K562 (cell line): ENCODE results near the gene NPTXR. TPM values are rescaled to one million over a fixed set of nuclear protein-coding genes. Genes with fewer than 3 reads are reported as not detected.

Source experiments
- BRF2 ChIP-seq: IDR thresholded peaks from 3 replicates; pipeline ENCODE4 v1.6.1; 2011; ENCODE audit warnings: borderline replicate concordance, mild to moderate bottlenecking; ENCODE audit not compliant: insufficient read length, insufficient read depth
- CUX1 ChIP-seq: fragments of 200-800 bp; sonication (Bioruptor generic); IDR thresholded peaks from 2 replicates; pipeline ENCODE4 v1.6.1; 2016; ENCODE audit warnings: missing genetic modification characterization, missing compliant biosample characterization
- ELF4 ChIP-seq: fragments of 450-650 bp; formaldehyde crosslinking; IDR thresholded peaks from 2 replicates; pipeline ENCODE4 v1.4.0; 2022; ENCODE audit warnings: missing genetic modification characterization
- ERF ChIP-seq: fragments of 450-650 bp; formaldehyde crosslinking; IDR thresholded peaks from 2 replicates; pipeline ENCODE4 v1.4.0; 2020; ENCODE audit warnings: mild to moderate bottlenecking, mixed read lengths
- GTF2F1 ChIP-seq: IDR thresholded peaks from 2 replicates; pipeline ENCODE4 v1.6.1; 2011; ENCODE audit warnings: low read depth, low read length, improper control_type of control experiment
- KLF16 ChIP-seq: IDR thresholded peaks from 2 replicates; pipeline ENCODE4 v1.6.1; 2016; ENCODE audit warnings: antibody characterized with exemption
- LEF1 ChIP-seq: fragments of 450-650 bp; IDR thresholded peaks from 2 replicates; pipeline ENCODE4 v1.6.1; 2016; ENCODE audit warnings: mild to moderate bottlenecking
- OTX1 ChIP-seq: fragments of 450-650 bp; formaldehyde crosslinking; IDR thresholded peaks from 2 replicates; pipeline ENCODE4 v1.4.0; 2022; ENCODE audit warnings: mild to moderate bottlenecking
- PKNOX1 ChIP-seq: fragments of 450-650 bp; IDR thresholded peaks from 2 replicates; pipeline ENCODE4 v1.6.1; 2016
- POLR3G ChIP-seq: IDR thresholded peaks from 2 replicates; pipeline ENCODE4 v1.6.1; 2011; ENCODE audit not compliant: insufficient read length, insufficient replicate concordance; ENCODE audit errors: extremely low read depth
- PTRF ChIP-seq: fragments of 450-650 bp; IDR thresholded peaks from 2 replicates; pipeline ENCODE4 v1.6.1; 2016; ENCODE audit warnings: mild to moderate bottlenecking, missing genetic modification characterization, missing compliant biosample characterization
- RCOR1 ChIP-seq, 2 experiments: IDR thresholded peaks; 2 replicates each; pipeline ENCODE4 v1.6.1; 2012; ENCODE audit warnings: low read depth in 2 of 2, low read length in 2 of 2, borderline replicate concordance in 1 of 2, improper control_type of control experiment in 1 of 2
- SP1 ChIP-seq: sonication (generic); formaldehyde crosslinking; IDR thresholded peaks from 2 replicates; pipeline ENCODE4 v1.8.1; 2022; ENCODE audit warnings: mild to moderate bottlenecking, missing genetic modification reagents
- STAG1 ChIP-seq: sonication (generic); formaldehyde crosslinking; IDR thresholded peaks from 2 replicates; pipeline ENCODE4 v1.5.0; 2020; ENCODE audit warnings: missing genetic modification reagents, borderline replicate concordance
- THRB ChIP-seq: fragments of 450-650 bp; formaldehyde crosslinking; conservative IDR thresholded peaks from 2 replicates; pipeline ENCODE4 v1.4.0; 2022; ENCODE audit warnings: mild to moderate bottlenecking, missing genetic modification characterization
- USF2 ChIP-seq: sonication (generic); formaldehyde crosslinking; IDR thresholded peaks from 2 replicates; pipeline ENCODE4 v1.5.0; 2020; ENCODE audit warnings: missing genetic modification reagents
- ZBTB5 ChIP-seq: fragments of 450-650 bp; IDR thresholded peaks from 2 replicates; pipeline ENCODE4 v1.6.1; 2017; ENCODE audit warnings: antibody characterized with exemption
- ZNF695 ChIP-seq: fragments of 450-650 bp; formaldehyde crosslinking; IDR thresholded peaks from 2 replicates; pipeline ENCODE4 v1.4.0; 2020; ENCODE audit warnings: mild to moderate bottlenecking, moderate library complexity
- polyA plus RNA-seq, 8 experiments: library from polyadenylated mRNA; depleted of rRNA in 4 of 8; stranded (reverse) in 5 of 8; unstranded in 3 of 8; fragments of >200 nt; fragmentation: Nextera tagmentation in 2 of 8; fragmentation: Illumina TruSeq in 1 of 8; extraction: Ambion mirVana in 2 of 8; extraction: Trizol in 1 of 8; gene quantifications; 2 replicates each; pipeline versions ENCODE4 v1.2.1 to v1.2.3, GENCODE V29; 2011 to 2014; ENCODE audit warnings: inconsistent platforms in 1 of 8, missing spikeins in 1 of 8
- total RNA-seq, 7 experiments: library from RNA; depleted of rRNA in 6 of 7; stranded (reverse); fragments of >200 nt in 6 of 7; fragmentation: Illumina TruSeq in 2 of 7; extraction: Trizol in 2 of 7; gene quantifications; 2 replicates each; pipeline versions ENCODE4 v1.2.1 to v1.2.3, GENCODE V29; 2011 to 2021; ENCODE audit warnings: low replicate concordance in 1 of 7

Gene NPTXR
- total and polyA plus RNA-seq, 9 of the 15 experiments (the other 6 are each of a cell fraction or from before 2014, with no cell fraction given): 0.01 to 3.1 (median 1.1) TPM

- TF ChIP-seq ZBTB5 (no peak), BRF2 (no peak), THRB (no peak), GTF2F1 (no peak), ERF (CRISPR knock-in tag) (no peak), ELF4 (CRISPR knock-in tag) (no peak), PKNOX1 (0 out of 2 replicates have a peak, but pooled peaks have one; percentile 9), LEF1 (no peak), PTRF (tag) (no peak), USF2 (CRISPR knock-in tag) (no peak), KLF16 (no peak), CUX1 (CRISPR knock-in tag) (no peak), RCOR1 (IDR thresholded peaks at IDR 0.05; ENCODE audit: borderline replicate concordance in 1 of 2, low read depth in 2 of 2, low read length in 2 of 2) (peak in 1 of 2 experiments; percentile 47; a peak in 2 of 4 replicates), STAG1 (peak; percentile 48; the same call in 1 of the 2 replicates), SP1 (CRISPR knock-in tag) (no peak), OTX1 (CRISPR knock-in tag) (no peak), POLR3G (no peak), ZNF695 (CRISPR knock-in tag) (no peak)
These were observed 26.5 kb upstream of the NPTXR start (continued) for GRCh38 chr22:38870312-38870741.
